IMR-90 (cell line): ENCODE results near the gene VPS13C. TPM values are rescaled to one million over a fixed set of nuclear protein-coding genes. Genes with fewer than 3 reads are reported as not detected.

ENCODE experiments used
- ATAC-seq: fragments of 200-7000 bp; cut with Tn5 transposase; 2 replicates; pipeline ENCODE4 v1.9.1; 2020; ENCODE audit warnings: low read depth, mild to moderate bottlenecking, moderate library complexity
- BruUV-seq: library from RNA; stranded (reverse); fragments of 400-500 nt; replicated peaks from 2 replicates; lab custom pipeline; 2021; lab: Mats Ljungman, UMichigan
- CTCF ChIA-PET: fragments of 300-600 bp; formaldehyde crosslinking; extraction: SDS; loops from one replicate; lab custom pipeline; 2021; ENCODE audit warnings: antibody characterized with exemption; lab: Yijun Ruan, JAX
- POLR2A ChIA-PET: fragments of 300-600 bp; sonication (Branson Sonifier 250); formaldehyde crosslinking; loops from one replicate; lab custom pipeline; 2022; ENCODE audit warnings: antibody characterized with exemption; ENCODE audit not compliant: unreplicated experiment; lab: Charles Lee
- DNase-seq: peaks from one replicate; pipeline ENCODE4 v3.0.0; 2013
- H2AFZ ChIP-seq: replicated peaks from 2 replicates; pipeline ENCODE3; 2013; ENCODE audit warnings: low read length, mild to moderate bottlenecking; ENCODE audit not compliant: poor library complexity
- H2AK5ac ChIP-seq: 2 replicates; pipeline ENCODE4 v1.6.1; 2013; ENCODE audit warnings: low read depth, low read length, inconsistent platforms
- H2AK9ac ChIP-seq: replicated peaks from 2 replicates; pipeline ENCODE3; 2013; ENCODE audit warnings: mild to moderate bottlenecking, low read depth, low read length, moderate library complexity; ENCODE audit not compliant: poor library complexity
- H2BK120ac ChIP-seq: 2 replicates; pipeline ENCODE4 v1.6.1; 2013; ENCODE audit warnings: low read depth, low read length, inconsistent platforms
- H2BK15ac ChIP-seq: 3 replicates; pipeline ENCODE4 v1.6.1; 2013; ENCODE audit warnings: low read depth, low read length, inconsistent platforms
- H2BK20ac ChIP-seq: 2 replicates; pipeline ENCODE4 v1.6.1; 2013; ENCODE audit warnings: low read depth, mild to moderate bottlenecking, inconsistent platforms, low read length, moderate library complexity
- H2BK5ac ChIP-seq: 2 replicates; pipeline ENCODE4 v1.6.1; 2013; ENCODE audit warnings: mild to moderate bottlenecking, low read depth, low read length, inconsistent platforms; ENCODE audit not compliant: poor library complexity, severe bottlenecking
- H3K14ac ChIP-seq: replicated peaks from 2 replicates; pipeline ENCODE4 v1.6.1; 2013; ENCODE audit warnings: low read depth, low read length, inconsistent platforms
- H3K18ac ChIP-seq: 2 replicates; pipeline ENCODE4 v1.6.1; 2013; ENCODE audit warnings: low read depth, low read length, control low read depth
- H3K23ac ChIP-seq: 2 replicates; pipeline ENCODE4 v1.6.1; 2013; ENCODE audit warnings: low read depth, low read length, inconsistent platforms
- H3K27ac ChIP-seq: 2 replicates; pipeline ENCODE4 v1.5.1; 2013; ENCODE audit warnings: mild to moderate bottlenecking, control low read depth, low read length; ENCODE audit not compliant: insufficient read depth
- H3K27me3 ChIP-seq: 2 replicates; pipeline ENCODE4 v1.6.1; 2013; ENCODE audit warnings: low read length; ENCODE audit not compliant: control insufficient read depth, insufficient read depth
- H3K36me3 ChIP-seq: 2 replicates; pipeline ENCODE4 v1.6.1; 2013; ENCODE audit warnings: low read length, mixed read lengths; ENCODE audit not compliant: control insufficient read depth, insufficient read depth
- H3K4ac ChIP-seq: 2 replicates; pipeline ENCODE4 v1.6.1; 2013; ENCODE audit warnings: low read depth, low read length, inconsistent platforms
- H3K4me1 ChIP-seq: 2 replicates; pipeline ENCODE4 v1.6.1; 2013; ENCODE audit warnings: low read length, mixed read lengths; ENCODE audit not compliant: control insufficient read depth, insufficient read depth
- H3K4me2 ChIP-seq: 2 replicates; pipeline ENCODE4 v1.6.1; 2013; ENCODE audit warnings: low read depth, mild to moderate bottlenecking, control low read depth, low read length, moderate library complexity
- H3K4me3 ChIP-seq: 2 replicates; pipeline ENCODE4 v1.5.1; 2013; ENCODE audit warnings: low read depth, mild to moderate bottlenecking, control low read depth, low read length, moderate library complexity; ENCODE audit not compliant: insufficient read depth
- H3K56ac ChIP-seq: 2 replicates; pipeline ENCODE4 v1.6.1; 2013; ENCODE audit warnings: low read length, inconsistent platforms; ENCODE audit not compliant: insufficient read depth; ENCODE audit errors: extremely low read depth
- H3K79me1 ChIP-seq, 2 experiments: 2 replicates each; pipeline ENCODE4 v1.6.1; 2013; ENCODE audit warnings: low read length in 2 of 2, inconsistent platforms in 1 of 2, low read depth in 1 of 2
- H3K9ac ChIP-seq: 2 replicates; pipeline ENCODE4 v1.6.1; 2013; ENCODE audit warnings: low read depth, low read length, control low read depth
- H3K9me1 ChIP-seq: 2 replicates; pipeline ENCODE4 v1.6.1; 2013; ENCODE audit warnings: low read length, inconsistent platforms; ENCODE audit not compliant: insufficient read depth
- H3K9me3 ChIP-seq: 2 replicates; pipeline ENCODE4 v1.6.1; 2013; ENCODE audit warnings: low read length; ENCODE audit not compliant: control insufficient read depth, insufficient read depth
- H4K20me1 ChIP-seq: 2 replicates; pipeline ENCODE4 v1.6.1; 2013; ENCODE audit warnings: low read length, inconsistent platforms; ENCODE audit not compliant: insufficient read depth
- H4K5ac ChIP-seq: 2 replicates; pipeline ENCODE4 v1.6.1; 2013; ENCODE audit warnings: mild to moderate bottlenecking, low read depth, low read length, control low read depth
- H4K8ac ChIP-seq, 2 experiments: 2 replicates each; pipeline ENCODE4 v1.6.1; 2013; ENCODE audit warnings: low read depth in 2 of 2, low read length in 2 of 2, control low read depth in 1 of 2, inconsistent platforms in 1 of 2
- H4K91ac ChIP-seq: 2 replicates; pipeline ENCODE4 v1.6.1; 2013; ENCODE audit warnings: low read depth, low read length, inconsistent platforms; ENCODE audit not compliant: insufficient read depth
- CTCF ChIP-seq: conservative IDR thresholded peaks from 2 replicates; pipeline ENCODE4 v1.5.1; 2012; ENCODE audit warnings: mild to moderate bottlenecking, low read depth, low read length, improper control_type of control experiment
- ELK1 ChIP-seq: fragments of 150-350 bp; IDR thresholded peaks from 2 replicates; pipeline ENCODE4 v1.6.1; 2016; ENCODE audit warnings: low read depth, mild to moderate bottlenecking, low read length, moderate library complexity, borderline replicate concordance
- MAFK ChIP-seq: IDR thresholded peaks from 2 replicates; pipeline ENCODE4 v1.6.1; 2012; ENCODE audit warnings: low read depth, low read length, improper control_type of control experiment
- MAZ ChIP-seq: IDR thresholded peaks from 2 replicates; pipeline ENCODE4 v1.6.1; 2012; ENCODE audit warnings: low read depth, mild to moderate bottlenecking, low read length, improper control_type of control experiment, moderate library complexity, borderline replicate concordance
- NFE2L2 ChIP-seq: fragments of 150-350 bp; IDR thresholded peaks from 2 replicates; pipeline ENCODE4 v1.6.1; 2016; ENCODE audit warnings: low read depth, mild to moderate bottlenecking, low read length
- RAD21 ChIP-seq: IDR thresholded peaks from 2 replicates; pipeline ENCODE4 v1.6.1; 2012; ENCODE audit warnings: low read length, improper control_type of control experiment
- RFX5 ChIP-seq: IDR thresholded peaks from 2 replicates; pipeline ENCODE4 v1.8.0; 2012; ENCODE audit warnings: low read depth, mild to moderate bottlenecking, low read length, moderate library complexity
- SMC3 ChIP-seq: fragments of 150-350 bp; IDR thresholded peaks from 2 replicates; pipeline ENCODE4 v1.6.1; 2016; ENCODE audit warnings: low read depth, mild to moderate bottlenecking, antibody characterized with exemption, low read length, moderate library complexity
- USF2 ChIP-seq: fragments of 150-350 bp; IDR thresholded peaks from 2 replicates; pipeline ENCODE4 v1.6.1; 2017; ENCODE audit warnings: mild to moderate bottlenecking, antibody characterized with exemption, low read length, low read depth
- WGBS, 2 experiments: methylation state at CpG; one replicate each; pipeline versions ENCODE4 v1.1.5 to v1.1.7; 2013; ENCODE audit warnings: missing lambda C conversion rate in 2 of 2; ENCODE audit not compliant: insufficient read length in 1 of 2; ENCODE audit errors: extremely low coverage in 2 of 2; 5-methylcytosine and 5-hydroxymethylcytosine counted together
- dilution Hi-C: fragments of 300-500 bp; cut with HindIII; formaldehyde crosslinking; loops from one replicate; pipeline ENCODE4 v1.14.3; 2018; ENCODE audit warnings: low sequenced_read_pairs; ENCODE audit not compliant: unreplicated experiment
- in situ Hi-C: fragments of 300-500 bp; cut with MboI; formaldehyde crosslinking; loops from 3 replicates; pipeline ENCODE4 v1.14.3; 2019; ENCODE audit warnings: low sequenced_read_pairs, inconsistent platforms, mixed read lengths
- intact Hi-C: fragments of 100-400 bp; cut with micrococcal nuclease; formaldehyde crosslinking; loops from 2 replicates; pipeline ENCODE4 v1.10.0; 2022
- polyA plus RNA-seq, 3 experiments: library from polyadenylated mRNA; depleted of rRNA; stranded (reverse); fragments of >200 nt; gene quantifications; 2 replicates each; pipeline ENCODE4 v1.2.3, GENCODE V29; 2012; ENCODE audit warnings: low replicate concordance in 1 of 3
- total RNA-seq: library from RNA; depleted of rRNA; stranded (reverse); fragments of >200 nt; gene quantifications from 2 replicates; pipeline ENCODE4 v1.2.3, GENCODE V29; 2012

The VPS13C gene
- total and polyA plus RNA-seq, 2 of the 4 experiments (the other 2 are of a cell fraction), result 8.1 to 32.8 TPM

GRCh38 chr15:61935493-61935892 lies 124.8 kb downstream of the VPS13C start:
- no peak for DNase-seq
- WGBS, 2 experiments, result 86% methylated on average over 1 of the region's 4 CpGs; no CpG with 5 or more reads in 1 of the 2 experiments
- Histone ChIP-seq H2BK20ac (no peak overlapping the region), H4K20me1 (no peaks in the 10 kb centered on the region; the same call in 1 of the 2 replicates), H4K5ac (no peak overlapping the region), H3K56ac (no peak overlapping the region), H2AFZ (no peak overlapping the region), H3K9me1 (no peaks in the 10 kb centered on the region), H3K36me3 (peaks cover 5% of the 10 kb centered on the region), H3K18ac (no peak overlapping the region), H3K23ac (no peak overlapping the region), H2BK120ac (no peak overlapping the region), H3K27ac (no peak overlapping the region), H2BK5ac (no peak overlapping the region), H3K79me1 (no peaks in the 10 kb centered on the region), H3K4me2 (no peak overlapping the region), H4K91ac (no peak overlapping the region), H3K27me3 (no peaks in the 10 kb centered on the region), H4K8ac (no peak overlapping the region), H3K4me3 (no peak overlapping the region), H2AK9ac (no peak overlapping the region), H3K4me1 (no peaks in the 10 kb centered on the region), H3K4ac (no peak overlapping the region), H3K14ac (no peak overlapping the region), H2BK15ac (no peak overlapping the region), H3K9ac (no peak overlapping the region), H2AK5ac (no peak overlapping the region), H3K9me3 (no peaks in the 10 kb centered on the region)
- no peak for ATAC-seq
- TF ChIP-seq ELK1, result no peak
- no peak for TF ChIP-seq NFE2L2
- TF ChIP-seq CTCF, result no peak
- TF ChIP-seq RAD21, result no peak
- TF ChIP-seq USF2, result no peak
- TF ChIP-seq RFX5, result no peak
- no peak for TF ChIP-seq SMC3
- TF ChIP-seq MAZ, result no peak
- TF ChIP-seq MAFK, result no peak
- in situ Hi-C loops, result no loop called here
- POLR2A ChIA-PET, result no interaction called here
- dilution Hi-C loops, result no loop called here
- CTCF ChIA-PET, result no interaction called here
- no TSS peak for BruUV-seq
- intact Hi-C loops, result no loop called here
